Subcutaneous adipose tissue (tissue), 4 donors: ENCODE measurements around the gene ADIPOR2. TPM values are rescaled to one million over a fixed set of nuclear protein-coding genes. Genes with fewer than 3 reads are reported as not detected.

ENCODE experiments used
- small RNA-seq: library from RNA; depleted of rRNA; stranded (forward); fragments of <200 nt; gene quantifications from one replicate; pipeline ENCODE3, GENCODE V24; 2016
- total RNA-seq, 4 donors: library from RNA; depleted of rRNA; stranded (reverse); fragments of >200 nt; gene quantifications; one replicate each; pipeline ENCODE4 v1.1.0, GENCODE V29; 2016
- TF ChIP-seq, protein P1 (sequence below): fragments of 450-650 bp; IDR thresholded peaks from one replicate; pipeline ENCODE4 v1.5.1; 2016; ENCODE audit warnings: low read depth, mild to moderate bottlenecking, control low read depth, antibody characterized with exemption, moderate library complexity

Gene ADIPOR2
- total RNA-seq, 4 donors from 2014 or later, result 69.4 to 122 (median 108) TPM

- TF ChIP-seq, protein P1, sequence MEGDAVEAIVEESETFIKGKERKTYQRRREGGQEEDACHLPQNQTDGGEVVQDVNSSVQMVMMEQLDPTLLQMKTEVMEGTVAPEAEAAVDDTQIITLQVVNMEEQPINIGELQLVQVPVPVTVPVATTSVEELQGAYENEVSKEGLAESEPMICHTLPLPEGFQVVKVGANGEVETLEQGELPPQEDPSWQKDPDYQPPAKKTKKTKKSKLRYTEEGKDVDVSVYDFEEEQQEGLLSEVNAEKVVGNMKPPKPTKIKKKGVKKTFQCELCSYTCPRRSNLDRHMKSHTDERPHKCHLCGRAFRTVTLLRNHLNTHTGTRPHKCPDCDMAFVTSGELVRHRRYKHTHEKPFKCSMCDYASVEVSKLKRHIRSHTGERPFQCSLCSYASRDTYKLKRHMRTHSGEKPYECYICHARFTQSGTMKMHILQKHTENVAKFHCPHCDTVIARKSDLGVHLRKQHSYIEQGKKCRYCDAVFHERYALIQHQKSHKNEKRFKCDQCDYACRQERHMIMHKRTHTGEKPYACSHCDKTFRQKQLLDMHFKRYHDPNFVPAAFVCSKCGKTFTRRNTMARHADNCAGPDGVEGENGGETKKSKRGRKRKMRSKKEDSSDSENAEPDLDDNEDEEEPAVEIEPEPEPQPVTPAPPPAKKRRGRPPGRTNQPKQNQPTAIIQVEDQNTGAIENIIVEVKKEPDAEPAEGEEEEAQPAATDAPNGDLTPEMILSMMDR, result no peak
Measured at GRCh38 chr12:1835211-1836131, 144.6 kb downstream of the ADIPOR2 start.

GRCh38 chr12:1836241-1836803, 145.5 kb downstream of the ADIPOR2 start:
- TF ChIP-seq, protein P1, result no peak

DNA sequence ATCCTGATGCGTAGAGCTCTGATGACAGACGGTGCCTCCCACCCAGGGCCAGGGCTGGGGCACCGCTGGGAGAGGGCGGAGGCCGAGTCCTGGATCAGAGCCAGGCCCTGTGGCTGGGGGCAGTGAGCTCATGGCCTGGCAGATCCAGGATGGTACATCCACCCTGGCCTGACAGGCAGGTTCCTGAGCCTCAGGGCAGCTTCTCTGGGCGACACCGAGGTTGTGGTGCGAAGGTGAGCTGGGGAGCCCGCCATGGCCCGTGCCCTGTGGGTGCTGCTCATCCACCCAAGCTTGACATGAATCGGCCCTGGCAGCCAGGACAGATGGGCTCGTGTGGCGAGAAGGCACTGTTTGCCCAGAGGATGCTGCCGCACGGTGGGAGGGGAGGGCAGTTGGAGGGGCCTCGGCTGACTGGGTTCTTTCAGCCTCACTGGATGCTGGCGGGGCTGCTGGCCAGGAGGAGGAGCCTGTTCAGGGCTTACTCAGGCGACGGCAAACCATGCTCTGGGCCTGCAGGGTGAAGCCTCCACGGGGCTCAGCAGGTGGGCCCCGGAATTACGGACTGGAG, 146.1 kb downstream of the ADIPOR2 start:
- TF ChIP-seq, protein P1, result no peak

GRCh38 chr12:1837541-1838204, 146.8 kb downstream of the ADIPOR2 start:
- TF ChIP-seq, protein P1, result no peak

Small RNA genes lying within 50 kb of the gene (small RNA-seq; reads per million reads assigned to genes)
- not detected for gene MIR3649

Other genes starting within 250 kb of the ADIPOR2 start
- gene FBXL14, start 96.5 kb upstream of the ADIPOR2 start, total RNA-seq, result 10 to 100 TPM in 1 of 4 donors, 1 to 10 TPM in 3; 4.6 to 10.2 (median 8.0) TPM
- 1 to 10 TPM in 3 of 4 donors, under 1 TPM in 1; 0.82 to 7.0 (median 4.8) TPM for gene WNT5B, start 61.8 kb upstream of the ADIPOR2 start, total RNA-seq
- gene LRTM2, start 129.5 kb downstream of the ADIPOR2 start, total RNA-seq, result not detected
- gene CACNA2D4, start 227.6 kb downstream of the ADIPOR2 start, total RNA-seq, result 10 to 100 TPM in 2 of 4 donors, 1 to 10 TPM in 2; 3.3 to 29.1 (median 11.5) TPM